HepG2 (cell line): ENCODE measurements around the gene EZH2. TPM values are rescaled to one million over a fixed set of nuclear protein-coding genes. Genes with fewer than 3 reads are reported as not detected.

ENCODE experiments used
- AGO2 ChIP-seq: fragments of 200-400 bp; formaldehyde crosslinking; optimal IDR thresholded peaks from 2 replicates; pipeline ENCODE3; 2017; ENCODE audit warnings: mild to moderate bottlenecking, low read depth, low read length, moderate library complexity
- HDAC1 ChIP-seq: sonication (generic); formaldehyde crosslinking; IDR thresholded peaks from 2 replicates; pipeline ENCODE4 v1.5.1; 2020; ENCODE audit warnings: mild to moderate bottlenecking, missing genetic modification reagents
- JDP2 ChIP-seq: sonication (generic); formaldehyde crosslinking; IDR thresholded peaks from 2 replicates; pipeline ENCODE4 v1.8.1; 2022; ENCODE audit warnings: missing genetic modification reagents, borderline replicate concordance
- REST ChIP-seq, 2 experiments: IDR thresholded peaks; 2 replicates each; pipeline ENCODE4 v1.6.1; 2011 to 2012; ENCODE audit warnings: low read length in 2 of 2, borderline replicate concordance in 1 of 2, low read depth in 1 of 2, mild to moderate bottlenecking in 1 of 2, moderate library complexity in 1 of 2
- SOX6 ChIP-seq, 2 experiments: fragments of 450-650 bp in 1 of 2; sonication (generic) in 1 of 2; formaldehyde crosslinking in 1 of 2; IDR thresholded peaks; 2 replicates each; pipeline versions ENCODE4 v1.4.0 to v1.6.1; 2017 to 2020; ENCODE audit warnings: antibody characterized with exemption in 1 of 2, mild to moderate bottlenecking in 1 of 2, missing genetic modification reagents in 1 of 2
- SPEN ChIP-seq: sonication (generic); formaldehyde crosslinking; IDR thresholded peaks from 2 replicates; pipeline ENCODE4 v1.5.1; 2020; ENCODE audit warnings: low read depth, mild to moderate bottlenecking, missing genetic modification reagents
- TCF7 ChIP-seq: sonication (generic); IDR thresholded peaks from 2 replicates; pipeline ENCODE4 v1.6.1; 2016; ENCODE audit warnings: antibody characterized with exemption, low read depth
- YY1 ChIP-seq: IDR thresholded peaks from 2 replicates; pipeline ENCODE4 v1.6.1; 2011; ENCODE audit warnings: low read length, low read depth, moderate library complexity, mild to moderate bottlenecking; ENCODE audit not compliant: insufficient read depth, insufficient replicate concordance
- ZFP82 ChIP-seq: sonication (generic); formaldehyde crosslinking; IDR thresholded peaks from 2 replicates; pipeline ENCODE4 v1.5.1; 2020; ENCODE audit warnings: mild to moderate bottlenecking, missing genetic modification reagents, borderline replicate concordance
- ZNF124 ChIP-seq: sonication (generic); formaldehyde crosslinking; IDR thresholded peaks from 2 replicates; pipeline ENCODE4 v1.4.0; 2020; ENCODE audit warnings: missing genetic modification reagents
- ZNF17 ChIP-seq: sonication (generic); formaldehyde crosslinking; IDR thresholded peaks from 2 replicates; pipeline ENCODE4 v1.5.0; 2020; ENCODE audit warnings: mild to moderate bottlenecking, missing genetic modification reagents
- ZNF639 ChIP-seq: conservative IDR thresholded peaks from 2 replicates; pipeline ENCODE4 v1.6.1; 2018; ENCODE audit warnings: missing genetic modification reagents
- ZNF772 ChIP-seq: sonication (generic); formaldehyde crosslinking; IDR thresholded peaks from 2 replicates; pipeline ENCODE4 v1.5.0; 2020; ENCODE audit warnings: mild to moderate bottlenecking, missing genetic modification reagents
- polyA plus RNA-seq, 8 experiments: library from polyadenylated mRNA; depleted of rRNA in 3 of 8; stranded (reverse) in 7 of 8; unstranded in 1 of 8; fragments of >200 nt; fragmentation: Illumina TruSeq in 4 of 8; extraction: Trizol in 4 of 8; gene quantifications; 2 replicates each; pipeline versions ENCODE4 v1.2.1 to v1.2.3, GENCODE V29; 2011 to 2016; ENCODE audit warnings: low read depth in 4 of 8, missing spikeins in 1 of 8, mixed read lengths in 1 of 8; ENCODE audit not compliant: insufficient read depth in 1 of 8
- total RNA-seq, 5 experiments: library from RNA; depleted of rRNA; stranded (reverse); fragments of >200 nt; fragmentation: Illumina TruSeq; extraction: Trizol; gene quantifications; 2 replicates each; pipeline ENCODE4 v1.2.3, GENCODE V29; 2016; ENCODE audit warnings: low read depth in 1 of 5
- TF ChIP-seq, protein P1 (sequence below): sonication (generic); formaldehyde crosslinking; IDR thresholded peaks from 2 replicates; pipeline ENCODE4 v1.5.0; 2020; ENCODE audit warnings: missing genetic modification reagents
- TF ChIP-seq, protein P2 (sequence below): sonication (generic); formaldehyde crosslinking; IDR thresholded peaks from 2 replicates; pipeline ENCODE4 v1.5.0; 2020; ENCODE audit warnings: missing genetic modification reagents
- TF ChIP-seq, protein P3 (sequence below): sonication (generic); formaldehyde crosslinking; IDR thresholded peaks from 2 replicates; pipeline ENCODE4 v1.5.1; 2020; ENCODE audit warnings: missing genetic modification reagents, mild to moderate bottlenecking, borderline replicate concordance
- TF ChIP-seq, protein P4 (sequence below): sonication (generic); formaldehyde crosslinking; IDR thresholded peaks from 2 replicates; pipeline ENCODE4 v1.5.0; 2020; ENCODE audit warnings: mild to moderate bottlenecking, missing genetic modification reagents

Gene EZH2
- total and polyA plus RNA-seq, 2 of the 13 experiments (the other 11 are each of a cell fraction or from before 2014, with no cell fraction given), result 26.0 to 34.3 TPM

DNA sequence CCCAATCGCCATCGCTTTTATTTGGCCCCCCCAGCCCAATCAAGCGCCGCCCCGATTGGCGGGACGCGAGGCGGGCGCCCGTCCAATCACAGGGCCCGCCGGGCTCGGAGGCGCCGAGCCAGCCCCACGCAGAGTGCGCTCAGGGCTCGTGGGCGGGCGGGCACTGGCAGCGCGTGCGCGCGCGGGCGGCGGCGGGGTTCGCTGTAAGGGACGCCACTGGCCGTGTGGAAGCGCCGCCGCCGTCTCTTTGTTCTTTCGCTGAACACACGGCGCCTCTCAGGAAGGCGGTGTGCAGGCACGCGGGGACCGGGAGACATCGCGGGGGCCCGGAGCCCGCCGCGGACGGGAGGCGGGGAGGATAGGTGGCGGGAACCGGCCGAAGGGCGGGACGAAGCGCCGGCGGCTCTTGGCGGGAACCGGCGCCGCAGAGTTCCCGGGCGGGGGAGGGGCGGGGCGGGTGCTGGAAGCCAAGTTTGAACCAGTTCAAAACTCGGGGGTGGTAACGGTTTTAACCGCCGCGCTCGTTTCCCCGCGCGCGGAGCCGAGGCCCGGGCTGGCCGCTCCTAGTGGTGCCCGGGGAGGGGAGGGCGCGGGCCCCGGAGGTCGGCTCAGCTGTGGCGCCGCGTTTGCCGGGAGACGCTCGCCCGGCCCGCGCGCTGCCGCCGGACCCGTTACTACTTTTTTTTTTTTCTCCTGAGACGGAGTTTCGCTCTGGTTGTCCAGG lies 370 bp upstream of the EZH2 start (continued):
- TF ChIP-seq, protein P1, sequence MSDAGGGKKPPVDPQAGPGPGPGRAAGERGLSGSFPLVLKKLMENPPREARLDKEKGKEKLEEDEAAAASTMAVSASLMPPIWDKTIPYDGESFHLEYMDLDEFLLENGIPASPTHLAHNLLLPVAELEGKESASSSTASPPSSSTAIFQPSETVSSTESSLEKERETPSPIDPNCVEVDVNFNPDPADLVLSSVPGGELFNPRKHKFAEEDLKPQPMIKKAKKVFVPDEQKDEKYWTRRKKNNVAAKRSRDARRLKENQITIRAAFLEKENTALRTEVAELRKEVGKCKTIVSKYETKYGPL (CRISPR knock-in tag), result no peak
- TF ChIP-seq, protein P2, sequence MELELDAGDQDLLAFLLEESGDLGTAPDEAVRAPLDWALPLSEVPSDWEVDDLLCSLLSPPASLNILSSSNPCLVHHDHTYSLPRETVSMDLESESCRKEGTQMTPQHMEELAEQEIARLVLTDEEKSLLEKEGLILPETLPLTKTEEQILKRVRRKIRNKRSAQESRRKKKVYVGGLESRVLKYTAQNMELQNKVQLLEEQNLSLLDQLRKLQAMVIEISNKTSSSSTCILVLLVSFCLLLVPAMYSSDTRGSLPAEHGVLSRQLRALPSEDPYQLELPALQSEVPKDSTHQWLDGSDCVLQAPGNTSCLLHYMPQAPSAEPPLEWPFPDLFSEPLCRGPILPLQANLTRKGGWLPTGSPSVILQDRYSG, result no peak
- TF ChIP-seq TCF7 (no peak), ZNF639 (CRISPR knock-in tag) (peak; percentile 46), YY1 (peak; percentile 55), ZNF17 (CRISPR knock-in tag) (no peak), AGO2 (peak; percentile 63), SOX6 (IDR thresholded peaks at IDR 0.05) (no peak), SOX6 (CRISPR knock-in tag; IDR thresholded peaks at IDR 0.05) (peak; percentile 29; the same call in 1 of the 2 replicates), ZNF124 (peak; percentile 46; the same call in 1 of the 2 replicates), HDAC1 (peak; percentile 39), JDP2 (peak; percentile 43; the same call in 1 of the 2 replicates), ZFP82 (peak; percentile 42; the same call in 1 of the 2 replicates), REST (IDR thresholded peaks at IDR 0.05; ENCODE audit: borderline replicate concordance in 1 of 2, low read depth in 1 of 2, low read length in 2 of 2) (no peak), SPEN (CRISPR knock-in tag) (peak; percentile 25; the same call in 1 of the 2 replicates), ZNF772 (CRISPR knock-in tag) (peak; percentile 77)
- TF ChIP-seq, protein P3, sequence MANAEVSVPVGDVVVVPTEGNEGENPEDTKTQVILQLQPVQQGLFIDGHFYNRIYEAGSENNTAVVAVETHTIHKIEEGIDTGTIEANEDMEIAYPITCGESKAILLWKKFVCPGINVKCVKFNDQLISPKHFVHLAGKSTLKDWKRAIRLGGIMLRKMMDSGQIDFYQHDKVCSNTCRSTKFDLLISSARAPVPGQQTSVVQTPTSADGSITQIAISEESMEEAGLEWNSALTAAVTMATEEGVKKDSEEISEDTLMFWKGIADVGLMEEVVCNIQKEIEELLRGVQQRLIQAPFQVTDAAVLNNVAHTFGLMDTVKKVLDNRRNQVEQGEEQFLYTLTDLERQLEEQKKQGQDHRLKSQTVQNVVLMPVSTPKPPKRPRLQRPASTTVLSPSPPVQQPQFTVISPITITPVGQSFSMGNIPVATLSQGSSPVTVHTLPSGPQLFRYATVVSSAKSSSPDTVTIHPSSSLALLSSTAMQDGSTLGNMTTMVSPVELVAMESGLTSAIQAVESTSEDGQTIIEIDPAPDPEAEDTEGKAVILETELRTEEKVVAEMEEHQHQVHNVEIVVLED, result peak; percentile 48; the same call in 1 of the 2 replicates
- TF ChIP-seq, protein P4, sequence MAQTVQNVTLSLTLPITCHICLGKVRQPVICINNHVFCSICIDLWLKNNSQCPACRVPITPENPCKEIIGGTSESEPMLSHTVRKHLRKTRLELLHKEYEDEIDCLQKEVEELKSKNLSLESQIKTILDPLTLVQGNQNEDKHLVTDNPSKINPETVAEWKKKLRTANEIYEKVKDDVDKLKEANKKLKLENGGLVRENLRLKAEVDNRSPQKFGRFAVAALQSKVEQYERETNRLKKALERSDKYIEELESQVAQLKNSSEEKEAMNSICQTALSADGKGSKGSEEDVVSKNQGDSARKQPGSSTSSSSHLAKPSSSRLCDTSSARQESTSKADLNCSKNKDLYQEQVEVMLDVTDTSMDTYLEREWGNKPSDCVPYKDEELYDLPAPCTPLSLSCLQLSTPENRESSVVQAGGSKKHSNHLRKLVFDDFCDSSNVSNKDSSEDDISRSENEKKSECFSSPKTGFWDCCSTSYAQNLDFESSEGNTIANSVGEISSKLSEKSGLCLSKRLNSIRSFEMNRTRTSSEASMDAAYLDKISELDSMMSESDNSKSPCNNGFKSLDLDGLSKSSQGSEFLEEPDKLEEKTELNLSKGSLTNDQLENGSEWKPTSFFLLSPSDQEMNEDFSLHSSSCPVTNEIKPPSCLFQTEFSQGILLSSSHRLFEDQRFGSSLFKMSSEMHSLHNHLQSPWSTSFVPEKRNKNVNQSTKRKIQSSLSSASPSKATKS (CRISPR knock-in tag), result no peak
